ENCODE measurements around the gene ADGRV1.
"Not testable (repeated sequence)": the region's sequence is repeated elsewhere in the genome, so short reads cannot be mapped to it uniquely, and the experiment has no call there.

The ADGRV1 gene

GRCh38 chr5:91030521-91031401, 472.2 kb downstream of the ADGRV1 start:
- DNase-seq (ENCODE audit: low read depth): no peak

GRCh38 chr5:91031402-91031752, 472.8 kb downstream of the ADGRV1 start:
- DNase-seq (ENCODE audit: low read depth): no peak

GRCh38 chr5:91032125-91032524, 473.5 kb downstream of the ADGRV1 start:
- DNase-seq (ENCODE audit: low read depth): no peak

GRCh38 chr5:91033370-91033769, 474.8 kb downstream of the ADGRV1 start:
- DNase-seq (ENCODE audit: low read depth): no peak

- DNase-seq (ENCODE audit: low read depth): no peak
Observed at GRCh38 chr5:91038180-91038808, 479.7 kb downstream of the ADGRV1 start.

- not testable (repeated sequence) for DNase-seq (ENCODE audit: low read depth)
Observed at GRCh38 chr5:91041132-91041531, 482.5 kb downstream of the ADGRV1 start.

GRCh38 chr5:91042247-91042935, 483.8 kb downstream of the ADGRV1 start:
- no peak for DNase-seq (ENCODE audit: low read depth)

GRCh38 chr5:91042936-91043255, 484.3 kb downstream of the ADGRV1 start:
- DNase-seq (ENCODE audit: low read depth): no peak

- no peak for DNase-seq (ENCODE audit: low read depth)
Observed at GRCh38 chr5:91048073-91048472, 489.5 kb downstream of the ADGRV1 start.

- no peak for DNase-seq (ENCODE audit: low read depth)
Observed at GRCh38 chr5:91049112-91049511, 490.5 kb downstream of the ADGRV1 start.

- DNase-seq (ENCODE audit: low read depth): no peak
Observed at GRCh38 chr5:91049800-91050199, 491.2 kb downstream of the ADGRV1 start.

GRCh38 chr5:91052411-91052810, 493.8 kb downstream of the ADGRV1 start:
- not testable (repeated sequence) for DNase-seq (ENCODE audit: low read depth)

GRCh38 chr5:91052977-91053740, 494.6 kb downstream of the ADGRV1 start:
- no peak for DNase-seq (ENCODE audit: low read depth)

GRCh38 chr5:91053741-91054025, 495.1 kb downstream of the ADGRV1 start:
- DNase-seq (ENCODE audit: low read depth): no peak

GRCh38 chr5:91058155-91058554, 499.6 kb downstream of the ADGRV1 start:
- no peak for DNase-seq (ENCODE audit: low read depth)

- DNase-seq (ENCODE audit: low read depth): no peak
Observed at GRCh38 chr5:91058575-91058974, 500.0 kb downstream of the ADGRV1 start.

GRCh38 chr5:91059409-91059808, 500.8 kb downstream of the ADGRV1 start:
- no peak for DNase-seq (ENCODE audit: low read depth)

- no peak for DNase-seq (ENCODE audit: low read depth)
Observed at GRCh38 chr5:91061094-91061493, 502.5 kb downstream of the ADGRV1 start.

- no peak for DNase-seq (ENCODE audit: low read depth)
Observed at GRCh38 chr5:91061946-91062562, 503.5 kb downstream of the ADGRV1 start.

- DNase-seq (ENCODE audit: low read depth): not testable (repeated sequence)
Observed at GRCh38 chr5:91063098-91063690, 504.6 kb downstream of the ADGRV1 start.

GRCh38 chr5:91065496-91065895, 506.9 kb downstream of the ADGRV1 start:
- no peak for DNase-seq (ENCODE audit: low read depth)

GRCh38 chr5:91069364-91069763, 510.8 kb downstream of the ADGRV1 start:
- DNase-seq (ENCODE audit: low read depth): no peak

All from activated T-cell treated with anti-CD3 and anti-CD28 coated beads for 1 hour (primary cell).